GM12891 (cell line): ENCODE data around the gene PLEKHO1.

Experiments used
- DNase-seq: peaks from one replicate; pipeline ENCODE4 v3.0.0; 2011; ENCODE audit warnings: low spot score; ENCODE audit not compliant: insufficient read length
- FAIRE-seq: peaks from 2 replicates; lab custom pipeline; 2011; peaks lifted over from hg19 to GRCh38; lab: Jason Lieb, UNC
- PAX5 ChIP-seq: IDR thresholded peaks from 2 replicates; pipeline ENCODE4 v1.6.1; 2011; ENCODE audit warnings: low read length, moderate library complexity, mild to moderate bottlenecking; ENCODE audit not compliant: insufficient read depth, severe bottlenecking
- POLR2A ChIP-seq: IDR thresholded peaks from 2 replicates; pipeline ENCODE4 v1.6.1; 2011; ENCODE audit warnings: low read depth, low read length, control low read depth
- POLR2AphosphoS5 ChIP-seq: IDR thresholded peaks from 2 replicates; pipeline ENCODE4 v1.6.1; 2011; ENCODE audit warnings: low read depth, low read length, control low read depth
- POU2F2 ChIP-seq: IDR thresholded peaks from 2 replicates; pipeline ENCODE4 v1.6.1; 2011; ENCODE audit warnings: low read depth, mild to moderate bottlenecking, control low read depth, low read length, moderate library complexity
- SPI1 ChIP-seq: IDR thresholded peaks from 2 replicates; pipeline ENCODE4 v1.6.1; 2011; ENCODE audit warnings: low read depth, low read length, control low read depth
- TAF1 ChIP-seq: IDR thresholded peaks from 2 replicates; pipeline ENCODE4 v1.6.1; 2011; ENCODE audit warnings: low read depth, low read length, control low read depth

Gene PLEKHO1

DNA sequence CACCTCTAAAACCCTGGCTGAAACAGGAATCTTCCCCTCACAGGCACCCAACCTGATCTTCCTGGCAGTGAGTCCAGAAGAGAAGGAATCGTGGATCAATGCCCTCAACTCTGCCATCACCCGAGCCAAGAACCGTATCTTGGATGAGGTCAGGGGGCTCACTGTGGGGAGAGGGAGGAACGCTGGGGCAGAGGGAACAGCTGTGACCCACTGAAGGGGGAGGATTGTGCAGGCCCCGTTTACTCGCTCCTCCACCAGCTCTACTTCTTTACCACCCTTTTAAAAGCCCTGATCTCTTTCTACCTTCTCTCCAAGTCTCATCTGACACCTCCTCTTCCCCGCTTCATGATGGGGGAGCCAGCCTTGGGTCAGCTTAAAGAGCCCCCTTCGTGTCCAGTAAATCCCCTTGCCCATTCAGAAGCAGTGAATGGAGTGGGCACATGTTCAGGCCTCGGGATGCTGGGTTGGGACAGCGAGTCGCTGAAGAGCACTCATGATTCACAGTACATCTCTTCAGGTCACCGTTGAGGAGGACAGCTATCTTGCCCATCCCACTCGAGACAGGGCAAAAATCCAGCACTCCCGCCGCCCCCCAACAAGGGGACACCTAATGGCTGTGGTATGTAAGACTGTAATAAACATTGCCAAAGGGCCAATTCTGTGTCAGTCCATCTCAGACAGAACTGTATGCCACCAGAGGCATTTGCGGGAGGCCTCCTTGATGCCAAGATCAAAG, 7.3 kb downstream of the PLEKHO1 start:
- TF ChIP-seq POLR2A (peak; percentile 17; the same call in 1 of the 2 replicates), SPI1 (no peak)
- no peak for FAIRE-seq
- DNase-seq, result no peak

DNA sequence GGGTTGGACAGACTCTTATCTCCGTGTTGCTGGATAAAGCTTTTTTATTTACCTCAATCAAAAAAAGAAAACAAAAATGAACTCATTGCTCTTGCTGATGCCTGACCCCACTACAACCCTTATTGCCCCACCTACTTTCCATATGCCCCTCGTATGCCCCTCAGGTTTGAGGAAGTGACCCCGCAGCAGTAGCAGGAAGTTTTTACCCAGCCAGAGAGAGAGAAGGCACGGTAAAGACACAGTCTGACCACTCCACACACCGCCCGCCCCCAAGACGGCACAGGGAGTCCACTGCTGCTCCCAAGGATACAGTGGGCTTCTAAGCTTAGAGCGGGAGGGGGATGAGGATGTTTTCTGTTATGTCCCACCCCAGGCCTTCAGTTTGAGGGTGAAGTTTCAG, 9.8 kb downstream of the PLEKHO1 start:
- DNase-seq (no peak), FAIRE-seq (peak; percentile 51)
- TF ChIP-seq SPI1 (peak; percentile 91), POLR2AphosphoS5 (peak; percentile 74), POU2F2 (peak; percentile 10; the same call in 1 of the 2 replicates), TAF1 (no peak), PAX5 (no peak), POLR2A (peak; percentile 55)

DNA sequence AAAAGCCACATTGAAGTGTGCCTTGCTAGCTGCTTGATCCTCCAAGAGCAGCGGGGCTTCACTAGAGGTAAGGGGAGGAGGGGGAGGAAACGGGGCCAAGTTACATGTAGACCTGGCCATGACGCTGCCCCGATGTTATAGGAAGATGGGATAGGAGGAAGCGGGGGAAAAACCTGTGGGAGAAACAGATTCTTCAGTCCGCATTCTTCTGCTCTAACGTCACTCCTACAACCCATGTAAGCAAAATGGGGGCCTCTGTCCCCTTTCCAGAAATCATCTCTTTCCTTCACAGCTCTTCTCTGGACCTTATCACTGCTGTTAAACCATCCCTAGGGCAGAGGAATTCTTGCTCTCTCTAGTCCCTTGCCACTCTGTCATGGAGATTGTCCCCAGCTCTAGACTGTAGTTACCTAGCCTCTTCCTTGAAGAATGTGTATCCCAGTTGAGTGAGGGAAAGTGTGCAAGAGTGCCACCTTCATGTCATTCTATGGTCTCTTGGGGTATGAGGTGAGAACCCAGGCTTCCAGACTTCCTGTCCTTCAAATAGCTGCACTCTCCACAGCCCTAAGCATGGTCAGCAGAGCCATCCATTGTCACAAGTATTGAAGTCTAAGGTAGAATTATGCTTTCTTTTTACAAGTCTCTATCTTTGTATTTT, 11.4 kb downstream of the PLEKHO1 start:
- TF ChIP-seq POLR2AphosphoS5 (no peak; the same call in 1 of the 2 replicates), PAX5 (no peak), SPI1 (no peak), POLR2A (peak; percentile 19; the same call in 1 of the 2 replicates), TAF1 (peak; percentile 44; the same call in 1 of the 2 replicates), POU2F2 (no peak)
- FAIRE-seq, result no peak

DNA sequence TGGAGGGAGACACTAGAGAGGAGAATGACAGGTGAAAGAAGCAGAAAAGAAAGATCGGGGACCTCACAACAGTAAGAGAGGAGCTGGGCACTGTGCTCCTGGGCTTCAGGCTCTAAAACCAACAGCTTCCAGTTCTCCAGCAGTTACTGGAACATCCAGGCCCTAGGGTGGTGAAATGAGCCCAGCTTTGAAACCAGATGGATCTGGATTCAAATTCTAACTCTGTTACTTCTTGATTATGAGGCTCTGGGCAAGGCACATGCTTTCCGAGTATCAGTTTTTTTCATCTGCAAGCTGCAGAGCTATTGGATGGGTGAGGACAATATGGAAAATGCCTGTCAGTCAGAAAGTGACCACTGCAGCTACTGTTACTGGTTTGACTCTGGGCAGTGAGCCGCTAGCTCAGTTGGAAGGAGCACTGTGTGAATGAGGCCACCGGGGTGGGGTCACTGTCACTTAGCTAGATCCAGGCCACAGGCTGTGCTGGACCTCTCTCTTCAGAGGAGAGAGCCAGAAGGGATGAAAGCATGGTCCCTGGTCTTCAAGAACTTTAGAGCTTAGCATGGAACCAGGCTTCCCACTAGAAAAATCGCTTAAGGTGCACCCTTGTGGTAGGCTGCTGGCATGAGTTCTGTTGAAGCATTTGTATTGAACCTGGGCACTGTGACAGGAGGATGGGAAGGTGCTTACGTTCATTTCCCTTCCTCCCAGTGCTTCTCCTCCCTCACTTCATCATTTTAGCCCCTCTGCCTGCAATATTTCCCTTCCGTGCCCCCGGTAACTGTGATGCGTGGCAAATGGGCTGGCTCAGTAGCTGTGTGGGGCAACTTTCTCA, 12.2 kb downstream of the PLEKHO1 start:
- DNase-seq (no peak), FAIRE-seq (peak; percentile 84)
- no peak for TF ChIP-seq SPI1
- TF ChIP-seq POLR2A, result peak; percentile 89
- peak; percentile 10; the same call in 1 of the 2 replicates for TF ChIP-seq TAF1

More for the DNA sequence above, 11.4 kb downstream of the PLEKHO1 start:
- DNase-seq, result no peak

DNA sequence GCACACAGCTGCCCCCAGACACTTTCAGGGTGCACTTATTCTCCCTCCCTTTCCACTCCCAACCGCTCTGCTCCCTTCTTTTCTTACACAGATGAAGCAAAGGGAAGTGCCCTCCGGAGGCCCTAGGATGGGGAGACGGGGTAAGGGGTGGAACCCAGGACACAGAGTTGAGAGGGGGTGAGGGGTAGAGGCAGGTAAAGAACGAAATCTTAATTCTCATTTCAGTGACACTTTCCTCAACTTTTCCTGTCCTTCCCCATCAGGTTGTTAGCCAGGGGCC, 12.8 kb downstream of the PLEKHO1 start:
- DNase-seq (no peak), FAIRE-seq (no peak)
- TF ChIP-seq PAX5 (no peak), POU2F2 (peak; percentile 29; the same call in 1 of the 2 replicates), TAF1 (no peak), POLR2AphosphoS5 (no peak), POLR2A (no peak), SPI1 (0 out of 2 replicates have a peak, but pooled peaks have one; percentile 6)

DNA sequence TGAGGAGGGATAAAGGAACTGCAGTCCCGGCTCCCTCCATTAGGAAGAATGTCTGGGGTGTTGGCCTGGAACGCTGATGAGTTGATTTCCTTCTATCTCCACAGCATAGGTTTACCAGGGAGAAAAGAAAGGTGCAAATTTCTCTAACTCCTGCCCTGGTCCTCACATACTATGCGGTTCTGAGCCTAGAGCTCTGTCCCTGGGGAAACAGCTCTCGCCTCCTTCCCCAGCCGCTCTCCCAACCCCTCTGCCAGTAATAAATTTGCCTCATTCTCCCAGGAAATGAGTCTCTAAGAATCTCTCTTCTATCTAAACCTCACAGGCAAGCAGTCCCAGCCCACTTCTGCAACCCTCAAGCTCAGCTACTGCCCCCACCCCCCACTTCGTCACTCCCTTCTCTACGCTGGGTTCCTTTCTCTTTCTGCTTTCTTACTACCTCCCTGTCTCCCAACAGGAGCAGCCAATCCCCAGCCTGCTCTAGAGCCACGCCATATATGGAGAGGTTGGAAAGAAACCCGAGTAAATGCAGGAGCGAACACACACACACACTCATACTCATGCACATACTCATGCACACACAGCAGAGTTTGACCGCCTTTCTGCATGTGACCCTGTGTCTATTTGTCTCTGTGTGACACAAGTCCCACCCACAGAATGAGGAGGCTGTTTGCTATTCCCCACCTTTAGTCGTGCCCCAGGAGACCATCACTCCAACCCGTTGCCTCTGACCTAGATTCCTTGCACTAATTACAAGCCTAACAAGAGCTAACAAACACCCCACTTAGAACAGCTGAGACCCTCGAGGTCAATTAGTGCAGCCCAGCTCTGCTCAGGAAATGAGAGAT, 13.4 kb downstream of the PLEKHO1 start:
- FAIRE-seq (peak; percentile 95), DNase-seq (no peak)
- TF ChIP-seq POU2F2 (no peak), SPI1 (peak; percentile 39; the same call in 1 of the 2 replicates), POLR2AphosphoS5 (peak; percentile 84; the same call in 1 of the 2 replicates), POLR2A (peak; percentile 88), PAX5 (no peak), TAF1 (peak; percentile 62; the same call in 1 of the 2 replicates)

DNA sequence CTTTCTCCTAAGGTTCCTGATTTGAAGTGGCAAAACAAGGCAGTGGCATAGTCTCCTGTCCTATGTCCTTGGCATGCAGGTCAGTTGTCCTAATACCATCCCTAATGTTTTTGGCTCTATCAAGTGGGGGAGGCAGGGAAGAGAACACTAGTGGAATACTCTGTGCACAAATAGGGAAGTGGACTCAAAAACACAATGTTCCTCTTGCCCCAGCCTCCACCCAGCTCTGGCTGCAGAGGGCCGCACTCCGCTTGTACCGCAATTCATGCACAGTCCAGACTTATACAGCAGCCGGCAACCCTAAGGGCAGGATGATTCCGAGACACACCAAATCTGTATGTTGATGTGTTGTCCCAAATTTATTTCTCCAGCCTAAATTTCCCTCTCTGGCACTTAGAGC, 14.5 kb downstream of the PLEKHO1 start:
- no peak for DNase-seq
- FAIRE-seq, result no peak
- TF ChIP-seq PAX5, result no peak
- peak; percentile 80 for TF ChIP-seq SPI1

DNA sequence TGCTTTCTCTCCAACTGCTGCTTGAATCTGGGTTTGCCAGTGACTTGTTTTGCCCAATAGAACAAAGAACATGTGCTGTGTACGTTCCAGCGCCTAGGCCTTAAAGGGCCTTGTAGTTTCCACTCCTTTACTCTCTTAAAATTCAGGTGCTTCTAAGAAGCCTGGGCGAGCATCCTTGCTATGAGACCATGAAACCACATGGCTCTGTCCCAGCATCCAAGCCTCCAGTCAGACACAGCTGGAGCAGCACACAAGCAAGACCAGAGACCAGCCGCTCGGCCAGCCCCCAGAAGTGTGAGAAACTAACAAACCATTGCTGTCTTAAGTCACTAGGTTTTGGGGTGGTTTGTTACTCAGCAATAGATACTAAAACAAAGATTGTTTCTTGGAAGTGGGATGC, 15.1 kb downstream of the PLEKHO1 start:
- DNase-seq (no peak), FAIRE-seq (no peak)
- TF ChIP-seq SPI1, result no peak
- TF ChIP-seq POLR2A, result no peak
- TF ChIP-seq PAX5, result no peak
- TF ChIP-seq POU2F2, result no peak
- TF ChIP-seq POLR2AphosphoS5, result no peak
- TF ChIP-seq TAF1, result no peak

DNA sequence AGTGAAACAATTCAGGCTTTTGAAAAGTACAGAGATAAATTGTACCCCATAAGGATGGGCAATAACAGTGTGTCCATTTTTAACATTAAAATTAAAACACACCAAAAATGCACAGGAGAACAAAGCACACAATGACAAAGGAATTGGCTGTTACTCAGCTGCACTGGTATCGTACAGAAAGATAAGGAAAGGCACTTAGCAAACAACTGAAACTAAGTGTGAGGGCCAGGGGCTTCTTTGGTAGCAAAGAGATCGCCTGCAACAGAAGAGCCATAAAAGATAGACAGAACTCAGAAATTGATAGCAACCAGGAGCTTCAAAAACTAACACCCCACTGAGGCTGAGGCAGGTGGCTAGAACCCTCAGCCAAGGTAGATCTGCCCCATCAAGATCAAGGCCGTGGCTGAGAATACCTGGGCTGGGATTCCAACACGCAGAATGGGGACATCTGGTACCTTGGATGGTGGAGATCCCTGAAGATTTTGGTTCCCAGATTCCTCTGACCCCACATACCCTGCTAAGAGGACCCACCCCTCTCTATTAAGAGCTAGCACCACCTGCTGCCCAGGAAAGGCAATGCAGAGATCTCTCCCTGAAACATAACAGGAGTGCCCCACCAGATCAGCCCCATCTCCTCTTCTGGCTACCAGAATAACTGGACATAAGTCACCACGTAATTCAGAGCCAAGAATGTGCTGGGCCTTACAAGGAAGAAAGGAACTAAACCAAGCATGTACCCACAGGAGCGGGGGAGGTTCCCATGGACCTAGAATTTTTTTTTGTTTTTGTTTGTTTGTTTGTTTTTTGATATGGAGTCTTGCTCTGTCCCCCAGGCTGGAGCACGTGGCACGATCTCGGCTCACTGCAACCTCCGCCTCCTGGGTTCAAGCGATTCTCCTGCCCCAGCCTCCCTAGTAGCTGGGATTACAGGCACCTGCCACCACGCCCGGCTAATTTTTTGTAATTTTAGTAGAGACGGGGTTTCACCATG, 16.2 kb downstream of the PLEKHO1 start:
- DNase-seq, result no peak
- TF ChIP-seq SPI1, result no peak
- TF ChIP-seq POLR2A, result no peak
- TF ChIP-seq TAF1, result no peak
- peak; percentile 23 for FAIRE-seq
